Stimulated activated CD4-positive, alpha-beta T cell treated with anti-CD3 and anti-CD28 coated beads, Interleukin-1b, Interleukin-23, amount 100 ng/mL, for 4 hours (primary cell): Measurements from ENCODE around the gene HK1.
"Not testable (repeated sequence)": the region's sequence is repeated elsewhere in the genome, so short reads cannot be mapped to it uniquely, and the experiment has no call there.

Experiments used
- DNase-seq, 2 donors: peaks; one replicate each; pipeline ENCODE4 v3.0.0-alpha.2; 2020; ENCODE audit warnings: low read depth in 2 of 2

HK1 gene

DNA sequence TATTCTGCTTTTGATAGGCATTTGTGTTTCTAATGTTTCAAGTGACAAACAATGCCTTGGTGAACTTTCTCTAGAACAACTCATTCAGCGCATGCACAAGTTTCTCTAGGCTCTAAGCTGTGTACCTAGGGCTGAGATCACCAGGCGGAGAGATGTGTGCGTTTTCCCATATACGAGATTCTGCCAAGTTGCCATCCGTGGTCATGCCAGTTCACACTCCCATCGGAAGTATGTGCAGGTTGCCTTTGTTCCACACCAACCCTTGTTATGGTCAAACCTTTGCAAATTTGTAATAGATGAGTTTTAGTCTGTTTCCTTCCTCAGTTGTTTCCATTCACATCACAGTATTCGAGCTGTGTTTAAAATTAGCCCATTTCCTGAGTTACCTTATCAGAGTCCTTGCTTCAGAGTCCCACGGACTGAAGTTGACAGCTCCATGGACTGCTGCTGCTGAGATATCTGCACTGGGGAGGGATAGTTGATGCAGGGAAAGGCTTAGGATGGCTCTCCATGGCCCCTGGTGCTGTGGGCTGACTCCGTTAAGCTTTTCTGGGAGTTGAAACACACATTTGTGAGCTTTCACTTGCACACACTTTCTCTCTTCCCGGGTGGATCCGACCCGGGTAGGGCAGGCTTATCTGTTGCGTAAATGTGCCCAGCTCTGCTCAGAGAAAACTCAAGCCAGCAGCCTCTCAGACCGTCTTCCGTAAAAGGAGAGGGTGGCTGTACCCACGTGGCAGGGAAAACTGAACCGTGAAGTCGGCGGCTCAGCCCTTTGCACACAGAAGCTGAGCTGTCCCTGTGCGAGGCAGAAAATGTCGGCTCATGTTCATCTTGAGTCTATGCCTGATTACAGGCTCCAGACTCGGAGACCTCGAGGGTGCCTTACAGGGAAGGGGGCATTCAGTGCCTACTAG lies 49.4 kb downstream of the HK1 start:
- DNase-seq = peak; percentile 24 to 39

DNA sequence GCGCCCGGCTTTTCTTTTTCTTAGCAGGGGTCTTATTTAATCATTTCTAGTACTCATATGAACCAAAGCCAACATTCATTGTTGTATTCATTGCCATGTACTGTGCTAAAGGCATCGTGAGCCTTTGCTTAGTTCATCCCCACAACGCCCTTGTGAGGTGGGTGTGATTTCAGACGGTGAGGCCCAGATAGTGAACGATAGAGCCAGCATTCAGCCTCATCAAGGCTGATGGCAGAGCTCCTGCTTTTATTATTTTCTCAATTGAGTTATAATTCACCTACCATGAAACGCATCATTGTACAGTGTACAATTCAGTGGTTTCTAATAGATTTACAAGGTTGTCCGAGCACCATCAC lies 50.1 kb downstream of the HK1 start:
- DNase-seq = no peak

DNA sequence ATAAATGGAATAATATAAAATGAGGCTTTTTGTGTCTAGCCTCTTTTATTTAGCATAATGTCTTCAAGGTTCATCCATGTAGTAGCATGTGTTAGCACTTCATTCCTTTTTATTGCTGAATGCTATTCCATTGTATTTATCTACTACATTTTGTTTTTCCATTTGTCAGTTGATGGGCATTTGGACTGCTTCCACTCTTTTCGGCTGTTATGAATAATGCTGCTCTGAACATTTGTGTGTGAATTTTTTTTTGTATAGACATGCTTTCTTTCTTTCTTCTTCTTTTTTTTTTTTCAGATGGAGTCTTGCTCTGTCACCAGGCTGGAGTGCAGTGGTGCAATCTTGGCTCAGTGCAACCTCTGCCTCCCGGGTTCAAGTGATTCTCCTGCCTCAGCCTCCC lies 50.6 kb downstream of the HK1 start:
- DNase-seq = not testable (repeated sequence)

DNA sequence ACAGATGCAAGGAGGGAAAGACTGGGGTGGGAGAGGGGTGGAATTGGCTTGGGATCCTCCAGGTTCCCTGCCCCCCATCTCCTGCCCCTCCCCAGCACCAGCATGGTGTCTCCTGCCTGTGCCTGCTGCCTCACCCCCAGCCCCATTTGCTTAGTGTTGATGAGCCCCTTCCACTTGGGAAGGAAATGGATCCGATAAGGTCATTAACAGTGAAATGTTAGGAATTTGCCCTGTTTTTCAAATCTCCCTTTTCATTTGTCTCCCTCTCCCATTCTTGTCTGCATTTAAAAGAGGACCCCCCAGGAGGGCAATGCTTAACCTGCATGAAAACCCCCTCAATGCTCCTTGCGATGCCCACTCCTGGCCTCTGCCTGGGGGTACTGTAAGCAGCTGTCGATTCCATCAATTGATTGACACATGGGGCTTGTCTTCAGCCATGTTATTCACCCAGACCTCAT lies 51.5 kb downstream of the HK1 start:
- DNase-seq = no peak

DNA sequence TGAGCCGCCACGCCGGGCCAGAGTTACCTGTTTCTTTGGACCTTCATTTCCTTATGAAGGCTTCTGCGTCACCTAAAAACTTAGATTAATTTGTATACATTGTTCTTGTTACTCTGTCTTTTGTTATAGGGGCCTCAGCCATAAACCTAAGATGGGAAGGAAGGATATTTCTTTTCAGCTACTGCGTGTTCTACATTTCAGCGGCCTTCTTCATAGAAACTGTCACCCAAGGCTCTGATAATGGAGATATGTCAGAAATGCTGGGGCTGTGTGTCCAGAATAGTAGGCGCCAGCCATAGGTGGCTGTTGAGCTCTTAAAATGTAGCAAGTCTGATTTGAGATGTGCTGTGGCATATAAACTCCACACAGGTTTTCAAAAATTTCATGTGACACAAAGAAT lies 52.9 kb downstream of the HK1 start:
- no peak for DNase-seq

DNA sequence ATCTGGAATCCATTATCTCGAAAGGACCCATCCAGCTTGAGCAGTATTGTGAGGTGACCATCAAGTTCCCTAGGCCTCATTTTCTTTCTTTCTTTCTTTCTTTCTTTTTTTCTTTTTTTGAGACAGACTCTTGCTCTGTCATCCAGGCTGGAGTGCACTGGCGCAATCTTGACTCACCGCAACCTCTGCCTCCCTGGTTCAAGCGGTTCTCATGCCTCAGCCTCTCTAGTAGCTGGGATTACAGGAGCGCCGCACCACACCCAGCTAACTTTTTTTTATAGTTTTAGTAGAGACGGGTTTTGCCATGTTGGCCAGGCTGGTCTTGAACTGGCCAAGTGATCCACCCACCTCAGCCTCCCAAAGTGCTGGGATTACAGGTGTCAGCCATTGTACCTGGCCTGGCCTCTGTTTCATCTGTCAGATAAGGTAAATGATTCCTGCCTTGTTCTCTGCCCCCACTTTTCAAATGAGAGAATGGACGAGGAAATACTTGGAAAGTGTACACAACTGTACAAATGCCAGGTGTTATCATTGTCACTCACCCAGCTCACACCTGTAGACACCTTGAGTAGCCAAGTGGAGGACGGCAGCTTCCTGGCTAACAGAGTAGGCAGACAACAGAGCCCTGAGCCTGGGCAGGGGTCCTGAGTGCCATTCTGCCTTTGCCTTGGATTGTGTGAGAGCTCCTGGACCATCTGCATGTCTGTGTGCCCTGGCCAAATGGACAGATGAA lies 54.1 kb downstream of the HK1 start:
- DNase-seq = no peak

DNA sequence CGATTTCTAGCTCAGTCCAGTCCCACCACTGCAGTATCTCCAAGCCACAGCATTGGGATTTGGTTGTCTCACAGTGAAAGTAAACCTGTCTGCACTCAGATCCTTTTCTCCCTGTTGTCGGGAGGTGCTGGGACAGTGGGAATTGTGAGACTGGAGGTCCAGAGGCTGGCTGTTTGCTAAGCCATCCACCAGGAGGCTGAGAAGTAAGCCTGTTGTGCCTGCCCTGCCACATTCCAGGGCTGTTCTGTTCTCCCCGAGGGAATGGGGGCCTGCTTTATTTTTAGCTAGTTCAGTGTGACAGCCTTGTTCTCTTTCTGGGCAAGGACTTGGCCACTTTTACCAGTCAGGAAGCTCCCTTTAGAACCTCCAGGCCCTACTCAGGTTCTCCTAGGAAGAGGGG lies 54.9 kb downstream of the HK1 start:
- no peak for DNase-seq

DNA sequence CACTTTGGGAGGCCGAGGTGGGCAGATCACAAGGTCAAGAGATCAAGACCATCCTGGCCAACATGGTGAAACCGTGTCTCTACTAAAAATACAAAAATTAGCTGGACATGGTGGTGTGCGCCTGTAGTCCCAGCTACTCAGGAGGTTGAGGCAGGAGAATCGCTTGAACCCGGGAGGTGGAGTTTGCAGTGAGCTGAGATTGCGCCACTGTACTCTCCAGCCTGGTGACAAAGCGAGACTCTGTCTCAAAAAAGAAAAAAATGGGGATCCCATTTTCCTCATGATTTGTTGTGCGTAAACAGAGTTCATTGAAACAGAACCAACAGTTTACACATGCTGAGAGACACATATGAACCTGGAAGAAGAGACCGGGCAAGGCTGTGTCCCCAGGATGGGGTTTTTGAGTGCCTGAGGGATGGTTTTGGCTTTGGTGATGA lies 55.6 kb downstream of the HK1 start:
- DNase-seq = not testable (repeated sequence)

DNA sequence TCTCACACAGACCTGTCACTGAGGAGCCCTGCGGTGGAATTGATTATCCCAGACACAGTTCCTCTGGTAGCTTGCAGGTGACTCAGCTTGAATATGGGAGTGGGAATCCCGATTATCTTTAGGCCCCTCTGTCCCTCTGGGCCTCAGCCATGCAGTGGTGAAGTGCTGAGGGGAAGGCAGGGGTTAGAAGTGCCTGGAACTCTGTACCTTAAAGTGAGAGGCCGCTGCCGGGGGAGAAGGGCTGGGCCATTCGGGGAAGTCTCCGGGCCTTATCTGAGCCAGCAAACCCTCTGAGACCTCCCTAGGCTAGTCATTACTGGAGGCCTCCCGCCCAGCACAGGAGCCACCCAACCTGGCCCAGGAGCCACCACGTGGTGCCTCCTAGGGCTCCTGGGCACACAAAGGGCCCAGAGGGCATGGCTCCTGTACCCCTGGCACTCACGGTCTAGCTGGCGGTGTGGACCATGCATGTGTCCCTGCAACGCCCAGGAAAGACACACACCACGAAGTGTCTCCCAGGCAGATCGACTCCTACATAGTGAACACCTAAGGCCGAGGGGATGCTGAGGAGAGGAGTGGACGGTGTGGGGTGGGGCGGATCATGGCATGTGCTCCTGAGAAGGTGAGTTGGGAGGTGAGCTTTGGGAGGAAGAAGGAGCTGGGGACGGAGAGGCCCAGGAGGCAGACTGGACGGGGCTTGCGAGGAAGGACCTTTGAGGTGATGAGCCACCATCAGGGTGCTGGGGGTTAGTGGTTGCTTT lies 56.2 kb downstream of the HK1 start:
- DNase-seq = no peak

DNA sequence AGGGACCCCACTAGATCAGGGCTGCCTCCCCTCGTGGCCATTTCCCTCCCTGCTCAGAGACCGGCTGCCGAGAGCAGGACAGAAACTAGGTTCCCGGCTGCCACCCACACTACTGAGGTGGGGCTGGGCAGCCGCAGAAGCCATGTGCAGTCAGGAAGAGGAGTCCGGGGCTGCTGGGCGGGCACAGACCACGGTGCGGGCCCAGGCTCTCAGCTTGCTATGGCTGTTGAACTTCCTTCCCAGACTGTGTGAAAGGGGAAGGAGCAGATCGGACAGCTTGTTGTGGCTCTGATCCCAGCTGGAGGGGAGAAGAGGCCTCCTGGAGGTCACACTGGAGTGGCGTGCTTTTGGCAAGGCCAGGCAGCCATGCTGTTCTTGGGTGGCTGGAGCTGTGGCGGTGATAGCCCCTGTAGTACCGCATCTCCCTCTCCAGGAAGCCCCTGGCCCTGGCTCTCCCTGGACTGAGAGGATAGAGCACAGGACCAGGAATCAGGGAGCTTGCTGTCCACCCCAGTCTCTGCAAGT lies 56.8 kb downstream of the HK1 start:
- DNase-seq = no peak

DNA sequence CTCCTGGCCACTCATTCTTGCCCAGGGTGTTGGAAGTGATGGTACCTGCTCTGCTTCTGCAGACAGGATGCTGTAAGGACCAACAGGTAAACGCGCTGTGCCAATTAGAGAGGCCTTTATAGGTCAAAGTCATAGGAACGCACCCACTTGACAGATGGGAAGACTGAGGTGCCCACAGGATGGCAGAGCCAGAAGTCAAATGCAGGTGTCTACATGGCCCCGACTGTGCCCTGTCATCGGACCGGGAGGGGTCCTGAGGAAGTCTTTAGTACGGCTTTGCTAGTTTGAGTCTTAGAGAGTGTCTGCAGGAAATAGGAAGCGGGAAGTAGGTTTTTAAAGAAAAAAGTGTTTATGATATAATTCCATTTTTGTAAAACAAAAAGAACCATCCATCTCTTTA lies 57.3 kb downstream of the HK1 start:
- DNase-seq = no peak

DNA sequence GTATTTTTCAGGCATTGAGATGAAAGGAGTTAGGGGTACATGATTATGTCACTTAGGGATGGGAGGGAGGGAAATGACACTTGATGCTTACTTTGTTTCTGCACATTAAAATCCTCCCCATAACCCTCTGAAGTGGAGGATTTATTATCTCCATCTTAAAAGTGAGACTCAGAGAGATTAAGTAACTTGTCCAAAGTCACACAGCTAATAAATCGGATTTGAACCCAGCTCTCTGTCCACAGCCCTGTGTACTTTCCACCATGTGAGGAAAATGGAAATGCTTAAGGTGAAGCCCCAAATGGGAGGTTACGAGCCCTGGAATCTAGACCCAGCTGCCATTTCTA lies 58.6 kb downstream of the HK1 start:
- no peak for DNase-seq

DNA sequence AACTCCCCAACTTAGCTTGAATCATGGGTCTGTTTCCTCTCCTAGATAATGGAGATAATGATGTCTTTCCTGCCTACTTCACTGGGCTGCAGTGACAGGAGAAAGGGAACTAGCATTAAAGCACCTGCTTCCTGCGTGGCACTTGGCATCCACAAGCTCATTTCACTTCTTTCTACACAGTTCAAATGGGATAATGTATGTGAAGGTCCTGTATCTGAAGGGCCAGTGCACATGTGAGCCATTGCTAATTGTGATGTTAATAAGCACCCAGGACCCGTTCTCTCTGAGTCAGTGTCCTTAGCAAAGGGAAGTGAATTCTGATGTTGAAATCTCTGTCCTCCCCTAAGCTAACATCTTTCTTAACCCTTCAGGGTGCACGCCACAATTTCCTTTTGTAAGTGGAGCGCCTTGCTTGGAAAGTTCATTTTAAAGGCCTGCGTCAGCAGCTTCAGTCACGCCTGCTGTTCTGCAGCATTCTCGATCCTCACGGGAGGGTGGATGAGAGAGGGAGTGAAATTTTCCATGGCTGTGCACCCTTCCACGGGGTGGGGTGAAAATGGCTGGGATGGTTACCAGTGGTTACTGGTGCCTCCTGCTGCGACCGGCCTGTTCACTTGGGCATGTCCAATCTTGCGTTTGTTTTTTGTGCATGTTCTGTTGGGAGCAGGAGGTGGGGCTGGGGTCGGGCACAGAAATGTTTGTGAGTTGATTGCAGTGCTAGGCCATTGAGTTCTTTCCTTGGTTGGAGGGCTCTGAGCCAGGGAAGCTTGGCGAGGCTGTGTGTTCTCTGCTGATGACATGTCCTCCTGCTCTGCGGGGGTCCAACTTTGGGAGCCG lies 59.2 kb downstream of the HK1 start:
- DNase-seq = no peak

DNA sequence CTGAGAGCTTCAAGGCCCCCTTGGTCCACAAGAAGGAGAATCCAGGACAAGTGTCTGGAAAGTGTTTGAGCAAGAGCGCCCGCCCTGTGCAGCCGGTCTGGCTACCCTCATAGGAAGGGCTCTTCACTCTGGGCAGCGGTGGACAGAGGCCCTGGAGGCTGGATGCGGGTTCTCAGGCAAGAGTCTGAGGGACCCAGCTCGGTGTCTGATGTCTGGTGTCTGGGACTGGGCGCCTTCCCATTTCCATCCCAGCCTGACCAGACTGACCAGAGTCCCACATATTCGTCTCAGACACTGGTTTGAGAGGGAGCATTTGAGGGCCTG lies 59.8 kb downstream of the HK1 start:
- no peak for DNase-seq

DNA sequence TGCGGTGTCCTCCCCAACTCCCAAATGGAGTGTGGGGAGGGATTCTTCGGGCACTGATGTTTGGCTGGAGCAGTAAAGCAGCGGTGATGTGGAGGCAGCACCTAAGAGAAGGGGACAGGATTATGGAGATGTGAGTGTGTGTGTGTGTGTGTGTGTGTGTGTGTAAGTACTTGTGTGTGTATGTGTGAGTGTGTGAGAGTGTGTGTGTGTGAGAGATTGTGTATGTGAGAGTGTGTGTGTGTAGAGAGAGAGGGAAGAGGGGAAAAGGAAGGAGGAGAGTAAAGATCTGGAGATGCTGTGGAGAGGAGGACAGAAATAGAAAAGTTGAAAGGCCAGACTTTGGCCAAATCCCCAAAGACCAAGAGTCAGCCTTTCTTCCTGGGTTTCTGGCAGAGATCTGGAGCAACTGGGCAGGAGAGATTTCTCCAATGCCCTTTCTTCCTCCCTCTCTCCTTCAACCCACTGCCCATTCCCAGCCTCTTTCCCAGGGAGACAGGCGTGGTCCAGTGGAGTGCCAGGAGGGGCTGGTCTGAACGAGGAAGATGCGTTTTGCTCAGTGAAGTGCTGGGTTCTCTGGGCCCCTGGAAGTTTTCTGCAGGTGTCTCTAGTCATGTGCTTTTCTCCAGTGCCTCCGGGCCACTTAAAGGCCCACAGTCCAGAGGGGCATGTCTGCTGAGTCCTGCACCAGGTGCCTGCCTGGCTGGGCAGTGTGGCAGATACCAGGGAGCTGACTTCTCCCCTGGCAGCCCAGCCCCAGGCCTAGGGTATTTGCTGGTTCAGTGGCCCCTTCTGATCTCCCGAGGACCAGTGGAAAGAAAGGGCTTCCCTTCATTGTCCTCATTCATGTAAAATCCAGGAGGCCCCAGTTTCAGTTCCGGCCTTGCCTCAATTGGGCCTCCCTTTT lies 60.5 kb downstream of the HK1 start:
- no peak for DNase-seq

DNA sequence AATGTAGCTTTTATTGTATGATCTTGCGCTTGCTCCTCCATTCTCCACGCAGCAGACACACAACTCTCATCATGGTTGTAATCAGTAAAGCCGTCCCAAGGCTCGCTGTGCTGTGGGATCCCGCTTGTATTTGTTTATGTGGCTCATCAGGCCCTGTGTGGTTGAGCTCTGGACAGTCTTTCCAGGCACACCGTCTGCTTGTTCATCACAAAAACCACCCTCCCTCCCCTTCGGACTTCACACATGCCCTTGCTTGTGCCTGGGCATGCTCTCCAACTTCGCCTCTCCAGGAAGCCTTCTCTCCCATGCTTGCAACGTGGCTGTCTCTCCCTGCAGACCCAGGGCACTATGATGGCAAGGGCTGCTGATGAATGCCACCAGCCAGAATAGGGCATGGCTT lies 62.4 kb downstream of the HK1 start:
- no peak for DNase-seq

DNA sequence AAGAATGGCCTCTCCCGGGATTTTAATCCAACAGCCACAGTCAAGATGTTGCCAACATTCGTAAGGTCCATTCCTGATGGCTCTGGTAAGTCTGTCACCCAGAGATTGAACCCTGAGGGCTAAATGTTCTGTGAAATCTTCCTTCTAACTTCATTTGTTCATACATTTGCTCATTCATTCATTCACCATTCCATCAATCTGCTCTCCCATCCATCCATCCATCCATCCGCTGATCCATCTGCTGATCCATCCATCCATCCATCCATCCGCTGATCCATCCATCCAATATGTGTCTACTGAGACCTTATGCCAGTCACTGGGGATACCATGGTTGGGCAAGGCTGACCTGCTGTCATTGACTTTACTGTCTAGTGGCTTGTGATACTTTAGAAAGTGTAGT lies 65.6 kb downstream of the HK1 start:
- no peak for DNase-seq

DNA sequence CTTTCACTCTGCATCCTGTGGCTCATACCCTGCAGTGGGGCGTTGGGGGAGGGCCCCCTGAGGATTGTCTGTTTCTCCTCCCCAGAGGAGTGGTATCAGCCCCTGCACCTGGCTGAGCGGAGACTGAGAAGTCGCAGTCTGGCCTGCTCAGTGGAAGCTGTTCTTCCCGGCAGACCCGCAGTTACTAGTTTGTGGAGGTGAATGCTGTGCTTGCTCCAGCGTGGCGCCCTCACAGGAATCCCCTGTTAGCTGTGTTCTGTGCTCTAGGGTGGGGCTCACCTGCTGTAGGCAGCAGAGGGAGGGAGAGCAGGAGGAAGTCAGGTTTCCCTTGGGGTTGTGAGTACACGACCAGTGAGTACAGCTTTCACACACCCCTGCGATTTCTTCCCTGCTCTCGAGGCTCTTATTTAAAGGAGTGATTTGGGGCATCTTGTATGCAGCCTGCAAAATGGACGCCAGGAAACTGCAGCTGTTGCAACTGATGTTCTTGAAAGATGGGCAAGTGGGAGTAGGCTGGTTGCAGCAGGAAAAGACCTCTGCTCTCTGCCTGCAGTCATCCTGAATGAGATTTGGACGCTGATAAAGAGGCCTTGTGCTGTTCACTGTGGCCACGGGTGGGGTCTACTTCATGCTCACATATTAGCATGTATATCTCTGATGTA lies 66.4 kb downstream of the HK1 start:
- no peak for DNase-seq

DNA sequence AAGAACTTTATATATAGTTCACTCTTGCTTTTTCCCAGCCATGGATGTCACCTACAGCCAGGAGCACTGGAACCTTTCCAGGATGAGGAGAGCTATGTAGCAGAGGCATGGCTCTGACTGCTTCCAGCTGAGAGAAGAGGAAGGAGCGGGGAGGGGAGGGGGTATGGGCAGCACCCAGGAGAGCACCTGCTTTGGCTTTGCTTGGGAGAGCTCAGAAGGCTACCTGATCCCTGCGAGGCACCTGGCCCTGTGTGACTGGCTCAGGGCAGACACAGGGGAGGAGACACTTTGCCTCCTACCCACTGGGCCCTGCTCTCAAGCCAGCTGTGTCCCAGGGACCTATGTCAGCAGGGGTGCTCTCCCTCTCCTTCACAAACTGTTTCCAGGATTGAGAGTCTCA lies 67.1 kb downstream of the HK1 start:
- DNase-seq = no peak

DNA sequence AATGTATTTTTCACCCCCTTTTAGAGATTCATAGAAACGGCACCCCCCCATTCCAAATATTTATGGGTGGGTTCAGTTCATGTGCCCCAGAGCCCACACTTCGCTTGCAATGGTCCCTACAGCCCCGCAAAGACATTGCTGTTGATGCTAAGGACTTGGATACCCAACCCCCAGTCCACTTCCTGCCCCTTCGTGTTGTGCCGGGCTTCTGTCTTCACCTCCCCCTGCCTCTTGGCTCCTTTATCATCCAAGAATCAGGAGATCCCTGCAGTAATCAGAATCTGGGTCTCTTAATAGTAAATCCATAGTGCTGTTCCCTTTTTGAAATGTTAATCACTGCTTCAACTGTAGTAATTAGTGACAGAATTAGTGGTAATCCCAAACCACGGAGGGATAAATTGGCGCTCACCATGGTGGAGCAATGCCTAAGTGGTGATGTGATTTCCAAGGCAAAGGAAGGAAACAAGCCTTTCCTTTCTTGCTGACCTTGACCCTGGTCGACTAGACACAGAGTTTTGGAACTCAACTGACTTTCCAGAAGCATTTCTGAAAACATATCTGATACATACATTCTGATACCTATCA lies 67.7 kb downstream of the HK1 start:
- DNase-seq = no peak
